ENCODE measurements around the gene TPT1.

The TPT1 gene

GRCh38 chr13:45333977-45334922 lies 6.7 kb downstream of the TPT1 start:
- DNase-seq (ENCODE audit: low read depth): peak; percentile 63

- DNase-seq (ENCODE audit: low read depth): peak; percentile 29
These were observed 7.6 kb downstream of the TPT1 start for GRCh38 chr13:45333251-45333976.

GRCh38 chr13:45332831-45333219 lies 8.2 kb downstream of the TPT1 start:
- DNase-seq (ENCODE audit: low read depth): peak; percentile 34

- DNase-seq (ENCODE audit: low read depth): peak; percentile 87
These were observed 8.8 kb downstream of the TPT1 start for GRCh38 chr13:45332036-45332830.

- no peak for DNase-seq (ENCODE audit: low read depth)
These were observed 9.3 kb downstream of the TPT1 start for GRCh38 chr13:45331692-45332035.

GRCh38 chr13:45331123-45331619 lies 9.8 kb downstream of the TPT1 start:
- DNase-seq (ENCODE audit: low read depth): no peak

- DNase-seq (ENCODE audit: low read depth): no peak
These were observed 12.3 kb downstream of the TPT1 start for GRCh38 chr13:45328661-45329111.

- DNase-seq (ENCODE audit: low read depth): peak; percentile 31
These were observed 13.6 kb downstream of the TPT1 start for GRCh38 chr13:45327253-45327955.

- peak; percentile 92 for DNase-seq (ENCODE audit: low read depth)
These were observed 15.2 kb downstream of the TPT1 start for GRCh38 chr13:45325806-45326205.

GRCh38 chr13:45320876-45321629 lies 19.9 kb downstream of the TPT1 start:
- DNase-seq (ENCODE audit: low read depth): no peak

- no peak for DNase-seq (ENCODE audit: low read depth)
These were observed 24.0 kb downstream of the TPT1 start for GRCh38 chr13:45316996-45317395.

GRCh38 chr13:45316338-45316737 lies 24.6 kb downstream of the TPT1 start:
- no peak for DNase-seq (ENCODE audit: low read depth)

- no peak for DNase-seq (ENCODE audit: low read depth)
These were observed 25.3 kb downstream of the TPT1 start for GRCh38 chr13:45315520-45316167.

GRCh38 chr13:45314822-45315221 lies 26.2 kb downstream of the TPT1 start:
- DNase-seq (ENCODE audit: low read depth): no peak

GRCh38 chr13:45310341-45311131 lies 30.4 kb downstream of the TPT1 start:
- no peak for DNase-seq (ENCODE audit: low read depth)

GRCh38 chr13:45306966-45307365 lies 34.0 kb downstream of the TPT1 start:
- no peak for DNase-seq (ENCODE audit: low read depth)

- no peak for DNase-seq (ENCODE audit: low read depth)
These were observed 35.9 kb downstream of the TPT1 start for GRCh38 chr13:45305079-45305478.

- no peak for DNase-seq (ENCODE audit: low read depth)
These were observed 37.1 kb downstream of the TPT1 start for GRCh38 chr13:45303866-45304265.

GRCh38 chr13:45303026-45303425 lies 38.0 kb downstream of the TPT1 start:
- DNase-seq (ENCODE audit: low read depth): no peak

Measured in ELR (cell line).